HG03066 (cell line): ENCODE data around the gene VAMP7.
"Not testable (repeated sequence)": the region's sequence is repeated elsewhere in the genome, so short reads cannot be mapped to it uniquely, and the experiment has no call there.

Experiments used
- ATAC-seq: cut with Tn5 transposase; IDR thresholded peaks from one replicate; pipeline ENCODE4 v1.9.1; 2021; ENCODE audit warnings: low read depth; ENCODE audit not compliant: unreplicated experiment

The VAMP7 gene

DNA sequence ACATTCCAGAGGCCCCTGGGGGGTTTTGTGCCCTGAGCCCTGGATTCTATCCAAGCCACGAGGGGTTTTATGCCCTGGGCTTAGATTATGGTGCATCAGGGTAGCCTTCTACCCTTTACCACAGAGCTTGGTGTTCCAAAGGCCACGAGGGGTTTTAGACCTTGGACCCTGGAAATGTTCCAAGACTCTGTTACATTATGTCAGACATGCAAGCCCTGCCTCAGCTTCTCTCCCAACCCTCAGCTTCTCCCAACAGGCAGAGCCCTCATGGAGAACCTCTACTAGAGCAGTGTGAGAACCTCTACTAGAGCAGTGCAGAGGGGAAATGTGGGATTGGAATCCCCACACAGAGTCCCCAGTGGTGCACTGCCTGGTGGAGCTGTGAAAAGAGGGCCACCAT lies 105.8 kb downstream of the VAMP7 start:
- ATAC-seq = not testable (repeated sequence)

DNA sequence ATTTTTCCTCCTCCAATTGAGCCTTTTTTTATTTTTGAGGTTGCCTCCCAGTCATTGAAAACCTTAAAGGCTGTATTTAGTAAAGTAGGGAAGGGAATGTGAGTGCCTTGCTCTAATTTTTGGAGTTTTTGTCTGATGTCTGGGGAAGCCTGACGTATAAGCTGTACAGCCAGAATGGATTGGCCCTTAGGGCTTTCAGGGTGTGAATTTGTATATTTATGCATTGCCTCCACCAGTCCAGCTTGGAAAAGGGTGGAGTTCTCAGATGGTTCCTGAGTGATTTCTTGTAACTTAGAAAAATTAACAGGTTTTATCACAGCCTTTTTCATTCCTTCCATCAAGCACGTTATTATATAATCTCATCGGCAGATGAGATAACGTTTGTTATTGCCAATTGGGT lies 107.7 kb downstream of the VAMP7 start:
- no peak for ATAC-seq
